Measurements from ENCODE around the gene SUPT16H. TPM values are rescaled to one million over a fixed set of nuclear protein-coding genes. Genes with fewer than 3 reads are reported as not detected.

SUPT16H gene
- polyA plus RNA-seq, 1 donor from 2014 or later, result 83.4 TPM

DNA sequence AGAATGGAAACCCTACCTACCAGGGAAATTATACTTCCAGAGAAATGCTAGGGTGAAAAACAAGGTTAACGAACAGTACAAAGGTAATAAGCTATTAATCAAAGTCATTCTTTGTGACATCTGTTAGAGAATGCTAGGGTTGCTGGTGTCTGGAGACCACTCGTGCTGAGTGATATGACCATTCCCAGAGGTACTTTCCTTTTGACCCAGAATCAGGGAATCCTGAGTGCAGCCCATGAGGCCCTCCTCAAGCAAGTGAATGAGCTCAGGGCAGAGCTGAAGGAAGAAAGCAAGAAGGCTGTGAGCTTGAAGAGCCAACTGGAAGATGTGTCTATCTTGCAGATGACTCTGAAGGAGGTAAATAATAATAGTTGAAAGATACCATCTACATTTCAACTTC lies 72.2 kb downstream of the SUPT16H start:
- Histone ChIP-seq H3K9me3 (ENCODE audit: low read length) (no peaks in the 10 kb centered on the region), H3K27ac (ENCODE audit: low read length) (no peak overlapping the region), H3F3A (ENCODE audit: insufficient read depth, low read length, poor library complexity, severe bottlenecking) (peaks cover 3% of the 10 kb centered on the region), H3K27me3 (ENCODE audit: insufficient read depth, low read depth, low read length) (no peaks in the 10 kb centered on the region), H3K9ac (ENCODE audit: low read length) (no peak overlapping the region), H3K9me2 (ENCODE audit: insufficient read depth, low read length) (no peaks in the 10 kb centered on the region), H3K36me3 (ENCODE audit: insufficient read depth, low read length) (no peaks in the 10 kb centered on the region), H3K4me2 (ENCODE audit: low read length) (no peak overlapping the region), H4K20me1 (ENCODE audit: insufficient read depth) (no peaks in the 10 kb centered on the region), H3K4me3 (ENCODE audit: low read length) (no peak overlapping the region), H3K79me2 (replicated peaks; ENCODE audit: insufficient read depth, low read length) (no peaks in the 10 kb centered on the region), H2AFZ (ENCODE audit: low read depth, low read length) (no peak overlapping the region)
- TF ChIP-seq RAD21 (conservative IDR thresholded peaks at IDR 0.05) (no peak), POLR2AphosphoS5 (IDR thresholded peaks at IDR 0.05) (no peak), TAF1 (IDR thresholded peaks at IDR 0.05; ENCODE audit: low read depth) (no peak), EP300 (conservative IDR thresholded peaks at IDR 0.05; ENCODE audit: poor library complexity, severe bottlenecking) (no peak), SMC3 (conservative IDR thresholded peaks at IDR 0.05; ENCODE audit: poor library complexity) (no peak), MXI1 (conservative IDR thresholded peaks at IDR 0.05; ENCODE audit: poor library complexity, severe bottlenecking) (no peak), EZH2 (IDR thresholded peaks at IDR 0.05; ENCODE audit: borderline replicate concordance, insufficient read depth, low read length, poor library complexity, severe bottlenecking) (no peak)
- TF ChIP-seq, protein P1, sequence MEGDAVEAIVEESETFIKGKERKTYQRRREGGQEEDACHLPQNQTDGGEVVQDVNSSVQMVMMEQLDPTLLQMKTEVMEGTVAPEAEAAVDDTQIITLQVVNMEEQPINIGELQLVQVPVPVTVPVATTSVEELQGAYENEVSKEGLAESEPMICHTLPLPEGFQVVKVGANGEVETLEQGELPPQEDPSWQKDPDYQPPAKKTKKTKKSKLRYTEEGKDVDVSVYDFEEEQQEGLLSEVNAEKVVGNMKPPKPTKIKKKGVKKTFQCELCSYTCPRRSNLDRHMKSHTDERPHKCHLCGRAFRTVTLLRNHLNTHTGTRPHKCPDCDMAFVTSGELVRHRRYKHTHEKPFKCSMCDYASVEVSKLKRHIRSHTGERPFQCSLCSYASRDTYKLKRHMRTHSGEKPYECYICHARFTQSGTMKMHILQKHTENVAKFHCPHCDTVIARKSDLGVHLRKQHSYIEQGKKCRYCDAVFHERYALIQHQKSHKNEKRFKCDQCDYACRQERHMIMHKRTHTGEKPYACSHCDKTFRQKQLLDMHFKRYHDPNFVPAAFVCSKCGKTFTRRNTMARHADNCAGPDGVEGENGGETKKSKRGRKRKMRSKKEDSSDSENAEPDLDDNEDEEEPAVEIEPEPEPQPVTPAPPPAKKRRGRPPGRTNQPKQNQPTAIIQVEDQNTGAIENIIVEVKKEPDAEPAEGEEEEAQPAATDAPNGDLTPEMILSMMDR (IDR thresholded peaks at IDR 0.05; ENCODE audit: poor library complexity, severe bottlenecking), result no peak
- TF ChIP-seq, protein P2, sequence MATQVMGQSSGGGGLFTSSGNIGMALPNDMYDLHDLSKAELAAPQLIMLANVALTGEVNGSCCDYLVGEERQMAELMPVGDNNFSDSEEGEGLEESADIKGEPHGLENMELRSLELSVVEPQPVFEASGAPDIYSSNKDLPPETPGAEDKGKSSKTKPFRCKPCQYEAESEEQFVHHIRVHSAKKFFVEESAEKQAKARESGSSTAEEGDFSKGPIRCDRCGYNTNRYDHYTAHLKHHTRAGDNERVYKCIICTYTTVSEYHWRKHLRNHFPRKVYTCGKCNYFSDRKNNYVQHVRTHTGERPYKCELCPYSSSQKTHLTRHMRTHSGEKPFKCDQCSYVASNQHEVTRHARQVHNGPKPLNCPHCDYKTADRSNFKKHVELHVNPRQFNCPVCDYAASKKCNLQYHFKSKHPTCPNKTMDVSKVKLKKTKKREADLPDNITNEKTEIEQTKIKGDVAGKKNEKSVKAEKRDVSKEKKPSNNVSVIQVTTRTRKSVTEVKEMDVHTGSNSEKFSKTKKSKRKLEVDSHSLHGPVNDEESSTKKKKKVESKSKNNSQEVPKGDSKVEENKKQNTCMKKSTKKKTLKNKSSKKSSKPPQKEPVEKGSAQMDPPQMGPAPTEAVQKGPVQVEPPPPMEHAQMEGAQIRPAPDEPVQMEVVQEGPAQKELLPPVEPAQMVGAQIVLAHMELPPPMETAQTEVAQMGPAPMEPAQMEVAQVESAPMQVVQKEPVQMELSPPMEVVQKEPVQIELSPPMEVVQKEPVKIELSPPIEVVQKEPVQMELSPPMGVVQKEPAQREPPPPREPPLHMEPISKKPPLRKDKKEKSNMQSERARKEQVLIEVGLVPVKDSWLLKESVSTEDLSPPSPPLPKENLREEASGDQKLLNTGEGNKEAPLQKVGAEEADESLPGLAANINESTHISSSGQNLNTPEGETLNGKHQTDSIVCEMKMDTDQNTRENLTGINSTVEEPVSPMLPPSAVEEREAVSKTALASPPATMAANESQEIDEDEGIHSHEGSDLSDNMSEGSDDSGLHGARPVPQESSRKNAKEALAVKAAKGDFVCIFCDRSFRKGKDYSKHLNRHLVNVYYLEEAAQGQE (IDR thresholded peaks at IDR 0.05; ENCODE audit: borderline replicate concordance), result no peak

DNA sequence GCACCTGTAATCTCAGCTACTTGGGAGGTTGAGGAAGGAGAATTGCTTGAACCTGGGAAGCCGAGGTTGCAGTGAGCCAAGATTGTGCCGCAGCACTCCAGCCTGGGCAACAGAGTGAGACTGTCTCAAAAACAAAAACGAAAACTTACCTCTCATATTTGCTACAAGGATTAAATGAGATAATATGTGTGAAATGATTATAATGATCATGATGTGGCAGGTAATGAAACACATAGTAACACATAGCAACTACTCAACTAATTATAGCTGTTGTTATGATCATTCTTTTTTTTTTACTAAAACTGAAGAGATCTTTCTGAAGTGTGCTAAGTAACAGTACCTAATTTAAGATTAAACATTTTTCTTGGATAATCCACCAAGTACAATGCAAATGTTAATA lies 73.9 kb downstream of the SUPT16H start:
- H3K27me3 ChIP-seq (ENCODE audit: insufficient read depth, low read depth, low read length), result no peaks in the 10 kb centered on the region
- H2AFZ ChIP-seq (ENCODE audit: low read depth, low read length), result no peak overlapping the region
- TF ChIP-seq, protein P2 (IDR thresholded peaks at IDR 0.05; ENCODE audit: borderline replicate concordance), result no peak
- TF ChIP-seq EP300 (conservative IDR thresholded peaks at IDR 0.05; ENCODE audit: poor library complexity, severe bottlenecking) (no peak), RAD21 (conservative IDR thresholded peaks at IDR 0.05) (no peak), TAF1 (IDR thresholded peaks at IDR 0.05; ENCODE audit: low read depth) (no peak), SMC3 (conservative IDR thresholded peaks at IDR 0.05; ENCODE audit: poor library complexity) (no peak), EZH2 (IDR thresholded peaks at IDR 0.05; ENCODE audit: borderline replicate concordance, insufficient read depth, low read length, poor library complexity, severe bottlenecking) (no peak), MXI1 (conservative IDR thresholded peaks at IDR 0.05; ENCODE audit: poor library complexity, severe bottlenecking) (no peak), POLR2AphosphoS5 (IDR thresholded peaks at IDR 0.05) (no peak)
- TF ChIP-seq, protein P1 (IDR thresholded peaks at IDR 0.05; ENCODE audit: poor library complexity, severe bottlenecking), result no peak
- H3F3A ChIP-seq (ENCODE audit: insufficient read depth, low read length, poor library complexity, severe bottlenecking), result peaks cover 3% of the 10 kb centered on the region
- H4K20me1 ChIP-seq (ENCODE audit: insufficient read depth), result no peaks in the 10 kb centered on the region
- no peak overlapping the region for H3K27ac ChIP-seq (ENCODE audit: low read length)
- no peaks in the 10 kb centered on the region for H3K9me3 ChIP-seq (ENCODE audit: low read length)
- H3K79me2 ChIP-seq (replicated peaks; ENCODE audit: insufficient read depth, low read length), result no peaks in the 10 kb centered on the region
- H3K4me2 ChIP-seq (ENCODE audit: low read length), result no peak overlapping the region
- H3K9ac ChIP-seq (ENCODE audit: low read length), result no peak overlapping the region
- H3K4me3 ChIP-seq (ENCODE audit: low read length), result no peak overlapping the region
- H3K36me3 ChIP-seq (ENCODE audit: insufficient read depth, low read length), result no peaks in the 10 kb centered on the region
- no peaks in the 10 kb centered on the region for H3K9me2 ChIP-seq (ENCODE audit: insufficient read depth, low read length)
